Activated CD8-positive, alpha-beta T cell treated with anti-CD3 and anti-CD28 coated beads for 36 hours (primary cell): Measurements from ENCODE around the gene GOLGA6L2. TPM values are rescaled to one million over a fixed set of nuclear protein-coding genes. Genes with fewer than 3 reads are reported as not detected.
A peak's percentile ranks its signal among the peaks of the same experiment; 100 is the strongest.

Experiments used
- ATAC-seq: fragments of 200-7000 bp; cut with Tn5 transposase; one replicate; pipeline ENCODE4 v1.10.0; 2021; ENCODE audit warnings: mild to moderate bottlenecking, moderate library complexity
- CTCF ChIA-PET: fragments of 350-600 bp; sonication (Branson Sonifier 250); formaldehyde crosslinking; loops from one replicate; lab custom pipeline; 2021; ENCODE audit warnings: antibody characterized with exemption; lab: Charles Lee
- POLR2A ChIA-PET: fragments of 350-600 bp; sonication (Branson Sonifier 250); formaldehyde crosslinking; loops from one replicate; lab custom pipeline; 2021; ENCODE audit warnings: antibody characterized with exemption; lab: Charles Lee
- DNase-seq: peaks from one replicate; pipeline ENCODE4 v3.0.0-alpha.2; 2020
- H3K27ac Mint-ChIP-seq: one replicate; pipeline ENCODE4 v1.8.0; 2021; ENCODE audit warnings: mild to moderate bottlenecking, mixed read lengths
- H3K27me3 Mint-ChIP-seq: one replicate; pipeline ENCODE4 v1.8.0; 2021; ENCODE audit warnings: mixed read lengths
- H3K36me3 Mint-ChIP-seq: one replicate; pipeline ENCODE4 v1.8.0; 2021; ENCODE audit warnings: low read depth, mixed read lengths
- H3K4me1 Mint-ChIP-seq: one replicate; pipeline ENCODE4 v1.8.0; 2021; ENCODE audit warnings: low read depth, mixed read lengths
- H3K4me3 Mint-ChIP-seq: one replicate; pipeline ENCODE4 v1.8.0; 2021; ENCODE audit warnings: mild to moderate bottlenecking, moderate library complexity, mixed read lengths
- H3K9me3 Mint-ChIP-seq: one replicate; pipeline ENCODE4 v1.8.0; 2021; ENCODE audit warnings: mixed read lengths
- intact Hi-C: fragments of 100-400 bp; cut with micrococcal nuclease; formaldehyde crosslinking; loops from one replicate; pipeline ENCODE4 v1.10.0; 2022
- total RNA-seq, 2 experiments: library from RNA; stranded (reverse); gene quantifications; one replicate each; pipeline ENCODE4 v1.2.3, GENCODE V29; 2021
- TF ChIP-seq, protein P1 (sequence below): fragments of 200-600 bp; IDR thresholded peaks from one replicate; pipeline ENCODE4 v1.8.0; 2022; ENCODE audit warnings: antibody characterized with exemption, mild to moderate bottlenecking

The GOLGA6L2 gene, protein sequence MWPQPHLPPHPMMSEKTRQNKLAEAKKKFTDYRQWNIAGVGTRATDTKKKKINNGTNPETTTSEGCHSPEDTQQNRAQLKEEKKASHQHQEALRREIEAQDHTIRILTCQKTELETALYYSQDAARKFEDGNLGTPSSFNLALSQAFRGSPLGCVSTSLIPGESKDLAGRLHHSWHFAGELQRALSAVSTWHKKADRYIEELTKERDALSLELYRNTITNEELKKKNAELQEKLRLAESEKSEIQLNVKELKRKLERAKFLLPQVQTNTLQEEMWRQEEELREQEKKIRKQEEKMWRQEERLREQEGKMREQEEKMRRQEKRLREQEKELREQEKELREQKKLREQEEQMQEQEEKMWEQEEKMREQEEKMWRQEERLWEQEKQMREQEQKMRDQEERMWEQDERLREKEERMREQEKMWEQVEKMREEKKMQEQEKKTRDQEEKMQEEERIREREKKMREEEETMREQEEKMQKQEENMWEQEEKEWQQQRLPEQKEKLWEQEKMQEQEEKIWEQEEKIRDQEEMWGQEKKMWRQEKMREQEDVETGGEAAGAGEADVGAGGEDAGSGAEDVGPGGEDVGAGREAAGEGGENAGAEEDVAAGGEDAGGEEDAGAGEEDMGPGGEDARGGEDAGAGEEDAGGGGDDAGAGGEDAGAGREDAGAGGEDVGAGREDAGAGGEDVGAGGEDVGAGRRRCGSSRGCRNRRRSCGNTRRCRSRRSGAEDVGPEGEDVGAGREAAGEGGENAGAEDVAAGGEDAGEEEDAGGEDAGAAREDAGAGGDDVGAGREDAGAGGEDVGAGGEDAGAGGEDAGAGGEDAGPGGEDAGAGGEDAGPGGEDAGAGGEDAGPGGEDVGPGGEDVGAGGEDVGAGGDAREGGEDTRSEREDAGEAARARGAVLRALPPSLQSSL
- total RNA-seq, result not detected

DNA sequence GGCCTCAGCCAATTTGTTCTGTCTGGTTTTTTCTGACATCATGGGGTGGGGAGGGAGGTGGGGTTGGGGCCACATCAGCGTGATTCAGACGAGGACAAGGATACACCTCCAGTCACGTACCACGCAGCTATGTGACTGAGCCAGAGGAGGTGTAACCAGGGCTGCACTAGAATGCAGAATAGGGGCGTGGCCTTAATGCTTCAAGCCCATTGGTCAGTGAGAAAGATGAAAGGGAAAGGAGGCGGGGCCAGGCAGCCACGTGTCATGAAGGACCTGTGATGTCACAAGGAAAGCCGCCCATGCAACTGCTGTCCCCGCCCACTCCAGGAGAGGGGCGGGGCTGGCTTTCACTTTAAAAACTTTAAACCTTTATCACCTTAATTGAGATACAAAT lies at the start of gene GOLGA6L2:
TSS of gene GOLGA6L2 (minus strand) at position 137 of the 394 bp plus-strand sequence. CDS start at position 75, 62 bp downstream.
- H3K36me3 Mint-ChIP-seq, result no peaks in the 10 kb centered on the region
- H3K4me1 Mint-ChIP-seq, result no peaks in the 10 kb centered on the region
- no peak within 1 kb of the TSS for H3K4me3 Mint-ChIP-seq
- peaks cover 4% of the 10 kb centered on the region for H3K27me3 Mint-ChIP-seq
- CTCF ChIA-PET, result no interaction called here
- no peak within 1 kb of the TSS for H3K27ac Mint-ChIP-seq
- no peaks in the 10 kb centered on the region for H3K9me3 Mint-ChIP-seq
- intact Hi-C loops, result no loop called here
- ATAC-seq (no peak), DNase-seq (peak; percentile 30)
- TF ChIP-seq, protein P1, sequence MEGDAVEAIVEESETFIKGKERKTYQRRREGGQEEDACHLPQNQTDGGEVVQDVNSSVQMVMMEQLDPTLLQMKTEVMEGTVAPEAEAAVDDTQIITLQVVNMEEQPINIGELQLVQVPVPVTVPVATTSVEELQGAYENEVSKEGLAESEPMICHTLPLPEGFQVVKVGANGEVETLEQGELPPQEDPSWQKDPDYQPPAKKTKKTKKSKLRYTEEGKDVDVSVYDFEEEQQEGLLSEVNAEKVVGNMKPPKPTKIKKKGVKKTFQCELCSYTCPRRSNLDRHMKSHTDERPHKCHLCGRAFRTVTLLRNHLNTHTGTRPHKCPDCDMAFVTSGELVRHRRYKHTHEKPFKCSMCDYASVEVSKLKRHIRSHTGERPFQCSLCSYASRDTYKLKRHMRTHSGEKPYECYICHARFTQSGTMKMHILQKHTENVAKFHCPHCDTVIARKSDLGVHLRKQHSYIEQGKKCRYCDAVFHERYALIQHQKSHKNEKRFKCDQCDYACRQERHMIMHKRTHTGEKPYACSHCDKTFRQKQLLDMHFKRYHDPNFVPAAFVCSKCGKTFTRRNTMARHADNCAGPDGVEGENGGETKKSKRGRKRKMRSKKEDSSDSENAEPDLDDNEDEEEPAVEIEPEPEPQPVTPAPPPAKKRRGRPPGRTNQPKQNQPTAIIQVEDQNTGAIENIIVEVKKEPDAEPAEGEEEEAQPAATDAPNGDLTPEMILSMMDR, result no peak
- POLR2A ChIA-PET, result no interaction called here

DNA sequence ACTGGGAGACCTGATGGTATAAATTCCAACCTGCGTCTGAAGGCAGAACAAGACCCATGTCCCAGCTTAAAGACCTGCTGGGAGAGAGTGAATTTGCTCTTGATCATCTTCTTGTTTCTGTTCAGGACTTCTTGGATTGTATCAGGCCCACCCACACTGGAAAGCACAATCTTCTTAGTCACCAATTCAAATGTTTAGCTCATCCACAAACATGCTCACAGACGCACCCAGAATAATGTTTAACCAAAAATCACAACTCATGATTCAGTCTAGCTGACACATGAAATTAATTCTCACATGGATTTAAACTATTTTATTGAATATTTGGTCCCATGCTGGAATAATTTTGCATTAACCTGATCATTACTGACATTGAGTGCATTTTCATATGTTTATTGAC lies 37.8 kb upstream of the GOLGA6L2 start:
- TF ChIP-seq, protein P1, result no peak
- no peaks in the 10 kb centered on the region for H3K9me3 Mint-ChIP-seq
- no peak overlapping the region for H3K4me3 Mint-ChIP-seq
- no peak for ATAC-seq
- no peak overlapping the region for H3K27ac Mint-ChIP-seq
- intact Hi-C loops, result no loop called here
- ChIA-PET CTCF (no interaction called here), POLR2A (no interaction called here)
- H3K4me1 Mint-ChIP-seq, result no peaks in the 10 kb centered on the region
- no peaks in the 10 kb centered on the region for H3K36me3 Mint-ChIP-seq
- peaks cover 4% of the 10 kb centered on the region for H3K27me3 Mint-ChIP-seq
- DNase-seq, result no peak

DNA sequence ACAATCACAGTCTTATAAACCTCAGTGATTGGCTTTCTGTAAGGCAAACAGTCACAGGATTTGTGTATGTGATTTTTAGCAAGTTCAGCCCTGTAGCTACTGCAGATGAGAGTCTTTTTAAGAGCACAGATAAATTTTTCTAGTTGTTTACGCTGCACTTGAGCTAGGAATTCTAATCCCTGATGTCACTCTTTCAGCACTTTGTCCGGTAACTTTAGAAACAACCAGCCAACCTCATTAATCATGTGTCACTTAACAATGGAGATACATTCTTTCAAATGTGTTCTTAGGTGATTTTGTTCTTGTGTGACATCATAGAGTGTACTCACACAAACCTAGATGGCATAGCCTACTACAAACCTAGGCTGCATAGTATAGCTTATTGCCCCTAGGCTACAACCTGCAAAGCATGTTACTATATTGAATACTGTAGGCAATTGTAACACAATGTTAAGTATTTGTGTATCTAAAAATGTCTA lies 36.8 kb upstream of the GOLGA6L2 start:
- H3K9me3 Mint-ChIP-seq, result no peaks in the 10 kb centered on the region
- TF ChIP-seq, protein P1, result no peak
- no peak for DNase-seq
- peaks cover 4% of the 10 kb centered on the region for H3K27me3 Mint-ChIP-seq
- H3K36me3 Mint-ChIP-seq, result no peaks in the 10 kb centered on the region
- no peak for ATAC-seq
- no peak overlapping the region for H3K4me3 Mint-ChIP-seq
- ChIA-PET POLR2A (no interaction called here), CTCF (no interaction called here)
- H3K4me1 Mint-ChIP-seq, result no peaks in the 10 kb centered on the region
- H3K27ac Mint-ChIP-seq, result no peak overlapping the region
- intact Hi-C loops, result no loop called here

DNA sequence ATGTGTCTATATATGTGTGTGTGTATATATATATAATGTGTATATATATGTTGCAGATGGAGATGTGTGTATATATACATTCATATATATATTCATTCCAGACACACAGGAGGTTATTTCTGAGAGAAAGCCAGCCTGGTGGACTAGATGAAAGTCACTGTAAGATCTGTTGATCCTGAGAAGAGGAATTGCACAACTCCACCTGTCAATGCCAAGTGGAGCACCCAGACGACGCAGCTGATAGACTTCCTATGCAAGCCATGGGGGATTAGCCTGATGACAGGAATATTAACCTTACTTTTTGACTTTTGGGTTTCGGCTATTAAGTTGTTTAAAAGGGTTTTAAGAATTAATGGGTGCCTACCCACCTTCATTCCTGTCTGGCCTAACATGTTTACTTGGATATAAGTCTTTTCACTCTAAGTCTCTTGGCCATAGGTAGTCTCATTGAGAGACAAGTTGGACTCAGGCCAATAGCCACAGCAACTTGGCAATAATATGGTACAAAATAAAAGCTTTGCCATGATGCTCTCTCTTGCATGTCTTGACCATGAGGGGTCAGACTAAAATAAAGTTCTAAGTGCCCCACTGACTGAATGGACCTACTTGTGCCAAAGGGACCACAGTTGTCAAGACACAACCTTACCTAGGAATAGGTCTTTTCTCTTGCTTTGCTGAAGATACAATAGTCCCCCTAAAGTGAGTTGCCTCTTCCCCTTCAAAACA lies 35.9 kb upstream of the GOLGA6L2 start:
- TF ChIP-seq, protein P1, result no peak
- CTCF ChIA-PET, result no interaction called here
- H3K4me3 Mint-ChIP-seq, result no peak overlapping the region
- POLR2A ChIA-PET, result no interaction called here
- no peak for ATAC-seq
- no peaks in the 10 kb centered on the region for H3K36me3 Mint-ChIP-seq
- no peaks in the 10 kb centered on the region for H3K9me3 Mint-ChIP-seq
- H3K27ac Mint-ChIP-seq, result no peak overlapping the region
- no peaks in the 10 kb centered on the region for H3K4me1 Mint-ChIP-seq
- intact Hi-C loops, result no loop called here
- peaks cover 4% of the 10 kb centered on the region for H3K27me3 Mint-ChIP-seq
- DNase-seq, result no peak
